ENCODE data around the gene PDSS2. TPM values are rescaled to one million over a fixed set of nuclear protein-coding genes. Genes with fewer than 3 reads are reported as not detected.
"Not testable (repeated sequence)": the region's sequence is repeated elsewhere in the genome, so short reads cannot be mapped to it uniquely, and the experiment has no call there.

PDSS2 gene
- total RNA-seq, 2 experiments from 2014 or later = 9.8 to 10.4 TPM

DNA sequence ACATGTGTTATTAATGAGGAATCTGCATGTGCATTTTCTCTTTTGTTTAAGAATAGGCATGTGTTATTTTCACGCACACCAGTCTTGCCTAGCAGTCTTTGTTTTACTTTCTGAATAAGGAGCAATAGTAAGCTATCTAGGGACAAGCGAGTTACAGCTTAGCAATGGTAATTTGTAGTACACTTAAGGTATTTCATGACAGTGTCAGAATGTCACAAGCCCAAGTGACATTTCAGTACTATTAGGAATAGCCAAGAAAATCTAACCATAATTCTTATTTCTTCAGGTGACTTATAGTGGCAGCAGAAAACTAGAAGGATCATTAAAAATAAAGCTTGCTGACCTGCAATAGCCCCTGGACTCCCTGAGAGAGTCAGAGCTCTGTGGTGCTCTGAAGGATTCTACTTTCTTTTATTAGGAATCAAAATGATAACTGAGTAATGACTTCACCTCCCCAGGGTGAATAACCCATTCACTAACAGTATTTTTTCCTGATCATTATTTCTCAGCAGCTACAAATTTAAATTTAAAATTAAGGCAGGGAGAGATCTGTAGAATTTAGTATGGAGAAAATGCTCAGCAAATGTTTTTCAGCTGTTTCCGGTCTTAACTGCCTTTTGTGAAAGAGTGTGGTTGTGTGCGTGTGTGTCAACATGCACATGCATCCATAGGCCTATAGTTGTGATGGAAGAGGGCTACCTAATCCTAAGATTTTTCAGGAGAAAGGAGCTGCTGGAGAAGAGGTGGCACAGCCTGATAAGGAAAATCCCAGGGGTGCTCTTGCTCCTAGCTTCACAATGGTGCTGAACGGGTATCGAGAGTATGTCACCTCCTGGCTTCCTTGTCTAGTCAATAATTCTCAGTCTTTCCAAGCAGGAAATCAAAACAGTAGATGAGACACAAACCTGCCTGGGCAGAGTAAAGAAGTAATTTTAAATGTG, 254.0 kb downstream of the PDSS2 start:
- no peak overlapping the region for H3K4me3 Mint-ChIP-seq
- H3K9me3 Mint-ChIP-seq = peaks cover 4% of the 10 kb centered on the region
- peaks cover 23% of the 10 kb centered on the region for H3K36me3 Mint-ChIP-seq
- H3K27me3 Mint-ChIP-seq = no peaks in the 10 kb centered on the region
- H3K4me1 Mint-ChIP-seq (ENCODE audit: low read depth) = no peaks in the 10 kb centered on the region
- no peak overlapping the region for H3K27ac Mint-ChIP-seq
- no peak for DNase-seq
- POLR2A ChIA-PET = no interaction called here
- CTCF ChIA-PET = no interaction called here
- intact Hi-C loops (cut with micrococcal nuclease) = no loop called here

GRCh38 chr6:107202876-107203468, 256.4 kb downstream of the PDSS2 start:
- ChIA-PET CTCF (interaction anchor here (0.5 kb wide), 1 partner anchor 56 kb away, joined by 4 read pairs; no protein-coding TSS in a partner anchor), POLR2A (no interaction called here)
- intact Hi-C loops (cut with micrococcal nuclease) = no loop called here
- H3K4me1 Mint-ChIP-seq (ENCODE audit: low read depth) = no peaks in the 10 kb centered on the region
- peaks cover 25% of the 10 kb centered on the region for H3K36me3 Mint-ChIP-seq
- no peak overlapping the region for H3K4me3 Mint-ChIP-seq
- H3K9me3 Mint-ChIP-seq = peaks cover 4% of the 10 kb centered on the region
- no peaks in the 10 kb centered on the region for H3K27me3 Mint-ChIP-seq
- DNase-seq = no peak
- H3K27ac Mint-ChIP-seq = no peak overlapping the region

GRCh38 chr6:107198631-107199416, 260.5 kb downstream of the PDSS2 start:
- H3K4me1 Mint-ChIP-seq (ENCODE audit: low read depth) = no peaks in the 10 kb centered on the region
- CTCF ChIA-PET = interaction anchor here (0.9 kb wide), 1 partner anchor 201 kb away, joined by 3 read pairs; no protein-coding TSS in a partner anchor
- POLR2A ChIA-PET = no interaction called here

DNA sequence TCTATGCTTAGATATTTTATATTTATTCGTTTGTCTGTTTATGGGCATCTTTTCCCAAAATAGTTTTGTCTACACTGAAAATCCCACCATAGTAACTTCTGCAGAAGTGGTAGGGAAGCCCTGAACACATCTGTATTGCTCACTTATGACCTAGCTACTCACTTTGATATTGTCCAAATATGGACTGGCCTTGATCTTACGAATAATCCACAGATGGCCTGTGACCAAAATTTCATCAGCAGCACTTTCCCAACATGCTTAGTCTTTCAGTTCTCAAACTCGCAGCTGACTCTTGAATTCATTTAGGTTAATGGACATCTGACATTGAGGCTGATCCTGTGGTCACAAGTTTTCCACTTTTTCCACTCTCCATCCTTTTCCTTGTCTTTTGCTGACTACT, 263.2 kb downstream of the PDSS2 start:
- Mint-ChIP-seq H3K4me1 (ENCODE audit: low read depth) (no peaks in the 10 kb centered on the region), H3K36me3 (peaks cover 11% of the 10 kb centered on the region), H3K4me3 (no peak overlapping the region), H3K27me3 (no peaks in the 10 kb centered on the region), H3K27ac (no peak overlapping the region), H3K9me3 (no peaks in the 10 kb centered on the region)
- intact Hi-C loops (cut with micrococcal nuclease) = no loop called here
- DNase-seq = no peak
- ChIA-PET POLR2A (no interaction called here), CTCF (no interaction called here)

More at GRCh38 chr6:107198631-107199416, 260.5 kb downstream of the PDSS2 start:
- peaks cover 9% of the 10 kb centered on the region for H3K36me3 Mint-ChIP-seq
- H3K4me3 Mint-ChIP-seq = no peak overlapping the region
- no peaks in the 10 kb centered on the region for H3K27me3 Mint-ChIP-seq
- no peaks in the 10 kb centered on the region for H3K9me3 Mint-ChIP-seq
- intact Hi-C loops (cut with micrococcal nuclease) = no loop called here
- no peak overlapping the region for H3K27ac Mint-ChIP-seq
- DNase-seq = no peak

- H3K4me3 Mint-ChIP-seq; H3K27ac Mint-ChIP-seq; H3K27me3 Mint-ChIP-seq; H3K4me1 Mint-ChIP-seq (ENCODE audit: low read depth); CTCF ChIA-PET; intact Hi-C loops (cut with micrococcal nuclease); DNase-seq; POLR2A ChIA-PET; H3K9me3 Mint-ChIP-seq: not testable (repeated sequence)
- H3K36me3 Mint-ChIP-seq = peaks cover 11% of the 10 kb centered on the region
Measured at GRCh38 chr6:107194723-107195122, 264.6 kb downstream of the PDSS2 start.

GRCh38 chr6:107192830-107193229, 266.5 kb downstream of the PDSS2 start:
- DNase-seq = no peak
- no peaks in the 10 kb centered on the region for H3K27me3 Mint-ChIP-seq
- H3K4me3 Mint-ChIP-seq = no peak overlapping the region
- ChIA-PET POLR2A (no interaction called here), CTCF (no interaction called here)
- intact Hi-C loops (cut with micrococcal nuclease) = no loop called here
- no peaks in the 10 kb centered on the region for H3K4me1 Mint-ChIP-seq (ENCODE audit: low read depth)
- no peak overlapping the region for H3K27ac Mint-ChIP-seq
- H3K36me3 Mint-ChIP-seq = peaks cover 9% of the 10 kb centered on the region
- no peaks in the 10 kb centered on the region for H3K9me3 Mint-ChIP-seq

DNA sequence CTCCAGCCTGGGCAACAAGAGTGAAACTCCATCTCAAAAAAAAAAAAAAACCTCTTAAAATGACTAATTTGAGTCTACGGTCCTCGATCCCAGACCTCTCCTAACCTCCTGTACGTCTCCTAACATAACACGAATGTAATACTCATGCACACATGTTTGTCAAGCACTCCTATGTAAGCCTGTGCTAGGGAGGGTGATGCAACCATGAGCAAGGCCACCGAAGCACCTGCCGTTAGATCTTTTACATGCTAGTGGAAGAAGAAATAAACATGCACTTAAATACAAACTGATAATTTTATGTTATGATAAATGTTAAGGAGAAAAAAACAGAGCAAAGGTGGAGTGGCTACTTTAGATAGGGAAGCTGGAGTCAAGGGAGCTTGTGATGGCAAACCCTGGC, 271.7 kb downstream of the PDSS2 start:
- Mint-ChIP-seq H3K27ac (no peak overlapping the region), H3K36me3 (peaks cover 5% of the 10 kb centered on the region), H3K4me1 (ENCODE audit: low read depth) (no peaks in the 10 kb centered on the region), H3K27me3 (no peaks in the 10 kb centered on the region), H3K9me3 (no peaks in the 10 kb centered on the region), H3K4me3 (no peak overlapping the region)
- intact Hi-C loops (cut with micrococcal nuclease) = no loop called here
- no peak for DNase-seq
- ChIA-PET POLR2A (no interaction called here), CTCF (no interaction called here)

DNA sequence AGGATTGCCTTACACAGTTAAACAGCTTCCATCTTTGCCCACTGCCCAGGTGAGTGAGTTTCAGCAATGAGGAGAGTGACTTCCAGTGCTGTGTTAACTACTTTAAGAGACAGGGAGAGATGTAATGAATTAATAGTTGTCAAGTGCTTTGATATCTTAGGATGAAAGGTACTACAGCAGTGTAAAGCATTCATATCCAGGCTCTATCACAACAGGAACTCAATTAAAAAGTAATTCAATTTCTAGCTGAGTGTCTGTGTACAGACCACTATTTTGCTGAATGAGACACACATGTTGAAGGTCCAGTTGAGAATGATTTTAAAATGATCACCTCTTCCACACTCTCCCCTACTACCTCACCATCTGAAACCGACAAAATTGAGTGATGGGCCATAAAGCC, 273.3 kb downstream of the PDSS2 start:
- Mint-ChIP-seq H3K36me3 (peaks cover under 1% of the 10 kb centered on the region), H3K4me1 (ENCODE audit: low read depth) (no peaks in the 10 kb centered on the region), H3K4me3 (no peak overlapping the region), H3K9me3 (no peaks in the 10 kb centered on the region), H3K27ac (no peak overlapping the region), H3K27me3 (no peaks in the 10 kb centered on the region)
- intact Hi-C loops (cut with micrococcal nuclease) = no loop called here
- ChIA-PET POLR2A (no interaction called here), CTCF (no interaction called here)
- DNase-seq = no peak

GRCh38 chr6:107185391-107185970, 273.9 kb downstream of the PDSS2 start:
- CTCF ChIA-PET = no interaction called here
- intact Hi-C loops (cut with micrococcal nuclease) = no loop called here
- no peaks in the 10 kb centered on the region for H3K36me3 Mint-ChIP-seq
- no peaks in the 10 kb centered on the region for H3K27me3 Mint-ChIP-seq
- no peak for DNase-seq
- POLR2A ChIA-PET = no interaction called here
- no peaks in the 10 kb centered on the region for H3K4me1 Mint-ChIP-seq (ENCODE audit: low read depth)
- H3K27ac Mint-ChIP-seq = no peak overlapping the region
- H3K9me3 Mint-ChIP-seq = no peaks in the 10 kb centered on the region
- H3K4me3 Mint-ChIP-seq = no peak overlapping the region

GRCh38 chr6:107184435-107184834, 274.9 kb downstream of the PDSS2 start:
- H3K9me3 Mint-ChIP-seq = no peaks in the 10 kb centered on the region
- no peaks in the 10 kb centered on the region for H3K4me1 Mint-ChIP-seq (ENCODE audit: low read depth)
- POLR2A ChIA-PET = interaction anchor here (0.6 kb wide), 1 partner anchor 771 kb away, joined by 3 read pairs; no protein-coding TSS in a partner anchor
- CTCF ChIA-PET = no interaction called here
- no peak overlapping the region for H3K4me3 Mint-ChIP-seq
- no peak for DNase-seq
- intact Hi-C loops (cut with micrococcal nuclease) = no loop called here
- H3K36me3 Mint-ChIP-seq = no peaks in the 10 kb centered on the region
- no peak overlapping the region for H3K27ac Mint-ChIP-seq
- H3K27me3 Mint-ChIP-seq = no peaks in the 10 kb centered on the region

DNA sequence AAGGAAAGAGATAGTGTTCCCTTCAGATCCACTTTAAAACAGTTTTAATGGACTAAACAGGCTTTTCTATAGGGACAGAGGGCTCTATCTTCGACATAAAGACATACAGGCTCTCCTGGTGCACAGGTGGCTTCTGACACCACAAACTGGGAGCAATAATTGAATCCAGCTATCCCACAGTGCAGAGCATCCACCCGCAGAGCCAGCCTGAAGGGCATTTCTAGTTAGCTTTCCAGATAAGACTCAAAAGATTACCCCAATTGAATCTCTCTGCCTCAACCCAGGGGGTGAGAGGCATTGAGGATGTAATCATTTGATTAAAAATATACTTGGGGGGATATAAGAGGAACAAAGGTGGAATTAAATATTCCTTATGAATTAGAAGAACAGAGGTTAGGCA, 279.3 kb downstream of the PDSS2 start:
- no peak for DNase-seq
- no peaks in the 10 kb centered on the region for H3K9me3 Mint-ChIP-seq
- intact Hi-C loops (cut with micrococcal nuclease) = no loop called here
- no peaks in the 10 kb centered on the region for H3K4me1 Mint-ChIP-seq (ENCODE audit: low read depth)
- ChIA-PET CTCF (no interaction called here), POLR2A (no interaction called here)
- no peak overlapping the region for H3K27ac Mint-ChIP-seq
- H3K27me3 Mint-ChIP-seq = no peaks in the 10 kb centered on the region
- H3K4me3 Mint-ChIP-seq = no peak overlapping the region
- H3K36me3 Mint-ChIP-seq = no peaks in the 10 kb centered on the region

GRCh38 chr6:107179004-107179403, 280.4 kb downstream of the PDSS2 start:
- H3K9me3 Mint-ChIP-seq = no peaks in the 10 kb centered on the region
- H3K27me3 Mint-ChIP-seq = no peaks in the 10 kb centered on the region
- H3K4me1 Mint-ChIP-seq (ENCODE audit: low read depth) = no peaks in the 10 kb centered on the region
- intact Hi-C loops (cut with micrococcal nuclease) = no loop called here
- no peaks in the 10 kb centered on the region for H3K36me3 Mint-ChIP-seq
- ChIA-PET CTCF (interaction anchor here (0.7 kb wide), 1 partner anchor 139 kb away, joined by 3 read pairs; no protein-coding TSS in a partner anchor), POLR2A (no interaction called here)
- H3K27ac Mint-ChIP-seq = no peak overlapping the region
- no peak overlapping the region for H3K4me3 Mint-ChIP-seq
- peak; percentile 19 for DNase-seq

Measured in activated CD4-positive, alpha-beta memory T cell treated with anti-CD3 and anti-CD28 coated beads for 36 hours (primary cell).